Stimulated activated CD4-positive, alpha-beta T cell treated with anti-CD3 and anti-CD28 coated beads, Interleukin-2, amount 100 ng/mL, for 4 hours (primary cell): ENCODE measurements around the gene HIGD2A.
"Not testable (repeated sequence)": the region's sequence is repeated elsewhere in the genome, so short reads cannot be mapped to it uniquely, and the experiment has no call there.

Experiments
- DNase-seq: peaks from one replicate; pipeline ENCODE4 v3.0.0-alpha.2; 2020; ENCODE audit warnings: low read depth

HIGD2A gene

DNA sequence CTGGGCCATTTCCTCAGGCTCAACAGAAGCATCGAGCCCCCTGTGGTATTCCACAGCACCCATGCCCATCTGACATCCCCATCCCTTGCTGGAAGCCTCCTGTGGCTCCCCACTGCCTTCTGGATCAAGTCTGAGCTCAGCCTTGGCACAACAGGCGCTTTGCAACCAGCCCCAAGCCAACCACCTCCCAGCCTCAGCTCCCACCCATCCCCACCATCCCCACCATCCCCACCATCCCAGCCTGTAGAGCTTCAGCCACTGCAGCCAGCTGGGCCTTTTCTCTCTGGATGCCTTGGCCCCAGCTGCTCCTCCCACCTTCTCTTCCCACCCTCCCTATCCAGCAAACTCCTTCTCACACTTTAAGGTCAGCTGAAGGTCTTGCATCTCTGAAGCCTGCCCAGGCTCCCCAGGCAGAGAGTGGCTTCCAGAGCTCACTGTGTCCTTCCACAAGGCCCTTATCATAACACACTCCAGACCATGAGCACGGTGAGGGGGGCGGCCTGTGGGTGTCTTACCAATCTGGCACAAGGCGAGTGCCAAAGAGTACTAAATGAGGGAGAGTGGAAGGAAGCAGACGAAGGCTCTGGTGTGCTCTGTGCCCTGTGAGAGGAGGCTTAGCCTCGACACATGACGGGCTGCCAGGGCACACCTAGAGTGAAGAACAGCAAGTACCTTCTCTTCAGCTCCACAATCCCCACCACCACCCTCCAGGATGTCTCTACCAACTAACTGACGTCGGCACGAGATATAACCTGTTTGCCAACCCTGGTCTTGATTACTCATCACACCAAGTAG lies 6.5 kb downstream of the HIGD2A start:
- no peak for DNase-seq

DNA sequence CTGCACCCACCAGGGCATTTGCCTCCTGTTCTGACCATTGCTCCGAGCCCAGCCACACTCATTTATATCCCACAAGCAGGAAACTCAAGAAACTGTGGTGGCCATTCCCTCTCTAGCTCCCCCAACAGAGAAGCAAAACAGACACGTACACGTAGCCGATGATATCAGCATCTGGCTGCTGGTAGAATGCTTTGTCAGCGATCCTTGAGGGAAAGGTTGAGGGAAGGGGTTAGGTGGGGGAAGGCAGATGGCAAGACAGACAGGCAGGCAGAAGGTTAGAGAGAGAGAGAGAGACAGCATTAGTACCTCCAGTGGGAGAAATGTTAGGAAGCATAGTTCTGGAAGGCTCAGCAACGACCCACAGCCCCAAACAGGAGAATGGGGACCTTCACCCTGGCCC lies 7.8 kb downstream of the HIGD2A start:
- no peak for DNase-seq

DNA sequence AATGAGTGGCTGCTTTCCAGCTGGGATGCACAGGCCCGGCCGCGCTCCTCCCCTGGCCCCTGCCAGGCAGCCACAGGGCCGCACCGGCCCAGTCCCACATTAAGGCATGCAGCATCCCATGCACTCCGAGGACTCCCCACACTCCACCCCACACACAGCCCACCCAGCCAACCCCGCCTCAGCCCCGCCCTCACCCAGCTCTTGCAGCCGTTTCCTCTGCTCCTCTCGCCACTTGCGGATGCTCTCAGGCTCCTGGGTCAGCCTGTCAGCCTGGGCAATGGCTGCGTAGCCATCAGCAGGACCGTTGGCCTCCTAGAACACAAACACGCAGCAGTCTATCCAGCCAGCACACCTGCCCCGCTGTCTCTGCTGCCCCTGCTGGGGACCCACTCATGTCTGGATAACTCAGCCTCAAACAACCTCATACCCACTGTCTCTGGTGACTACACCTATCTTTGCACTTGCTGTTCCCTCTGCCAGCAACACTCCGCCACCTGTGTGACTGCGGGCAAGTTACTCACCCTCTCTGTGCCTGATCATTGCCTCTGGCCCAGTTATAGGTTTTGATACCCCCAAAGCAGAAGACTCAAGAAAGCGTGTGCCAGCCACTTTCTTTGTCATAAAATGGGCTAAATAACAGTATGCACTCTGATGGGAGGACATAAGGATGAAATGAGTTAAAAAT lies 9.3 kb downstream of the HIGD2A start:
- no peak for DNase-seq

DNA sequence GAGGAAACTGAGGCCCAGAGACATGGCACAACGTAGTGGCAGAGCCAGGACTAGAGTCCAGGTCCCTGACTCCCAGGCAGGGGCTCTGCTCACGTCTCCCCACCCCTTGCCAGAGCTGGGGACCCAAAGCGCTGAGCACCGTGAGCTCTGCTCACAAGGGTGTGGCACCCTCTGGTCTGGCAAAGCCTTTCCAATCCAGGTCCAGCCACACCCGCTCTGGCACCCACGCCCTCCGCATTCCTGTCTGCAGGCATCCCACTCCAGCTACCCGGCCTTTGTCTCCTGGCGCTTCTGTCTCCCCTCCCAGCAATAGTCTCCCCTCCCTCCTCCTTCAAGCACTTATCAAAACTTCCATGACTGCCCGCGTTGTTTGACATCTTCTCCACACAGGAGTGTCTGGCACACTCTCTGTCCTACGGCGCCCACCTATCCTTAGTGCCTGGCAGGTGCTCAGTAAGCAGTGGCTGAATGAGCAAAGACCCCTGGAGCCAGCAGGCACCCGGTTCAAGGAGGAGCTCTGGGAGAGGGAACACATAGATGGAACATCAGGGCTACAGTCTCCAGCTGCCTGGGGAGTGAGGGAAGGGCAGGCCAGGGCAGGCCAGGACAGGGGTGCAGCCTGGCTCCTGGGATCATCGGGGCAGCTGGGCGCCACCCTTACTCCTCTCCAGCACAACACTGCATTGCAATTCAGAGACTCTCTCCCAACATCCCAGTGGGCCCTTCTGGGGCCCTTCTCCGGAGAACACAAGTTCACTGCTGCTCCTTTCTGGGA lies 12.0 kb downstream of the HIGD2A start:
- no peak for DNase-seq

DNA sequence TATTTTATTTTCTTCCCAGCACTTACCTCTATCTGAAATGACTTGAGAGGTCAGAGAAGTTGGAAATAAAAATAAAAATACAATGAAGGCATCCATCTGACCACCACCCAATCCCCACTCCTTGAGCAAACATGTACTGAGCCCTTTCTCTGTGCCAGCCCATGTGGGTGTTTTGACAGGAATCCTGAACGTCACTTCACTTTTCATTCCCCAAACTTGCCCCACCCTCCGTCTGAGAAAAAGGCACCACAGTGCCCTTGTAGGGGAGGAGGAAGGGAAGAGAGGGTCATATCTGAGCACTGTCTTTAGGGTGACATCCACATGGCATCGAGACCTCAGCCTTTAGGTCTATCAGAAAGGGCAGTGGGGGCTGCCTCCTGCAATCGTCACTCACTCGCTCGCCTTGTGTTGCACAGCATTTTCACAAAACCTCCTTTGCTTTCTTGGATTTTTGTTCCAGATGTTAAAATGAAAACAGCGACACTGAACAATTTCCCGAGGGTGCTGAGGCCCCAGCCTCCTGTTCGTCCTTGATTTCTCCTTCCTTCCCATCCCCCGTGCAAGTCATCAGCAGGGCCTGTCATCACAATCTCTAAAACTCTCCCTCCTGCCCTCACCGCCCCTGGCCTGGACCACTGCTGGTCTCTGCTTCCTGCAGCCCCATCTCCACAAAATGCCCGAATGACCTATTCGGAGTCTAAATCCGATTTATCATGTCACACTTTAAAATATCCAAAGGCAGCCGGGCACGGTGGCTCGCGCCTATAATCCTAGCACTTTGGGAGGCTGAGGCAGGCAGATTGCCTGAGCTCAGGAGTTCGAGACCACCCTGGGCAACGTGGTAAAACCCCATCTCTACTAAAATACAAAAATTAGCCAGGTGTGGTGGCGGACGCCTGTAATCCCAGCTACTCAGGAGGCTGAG lies 13.0 kb downstream of the HIGD2A start:
- DNase-seq, result no peak

DNA sequence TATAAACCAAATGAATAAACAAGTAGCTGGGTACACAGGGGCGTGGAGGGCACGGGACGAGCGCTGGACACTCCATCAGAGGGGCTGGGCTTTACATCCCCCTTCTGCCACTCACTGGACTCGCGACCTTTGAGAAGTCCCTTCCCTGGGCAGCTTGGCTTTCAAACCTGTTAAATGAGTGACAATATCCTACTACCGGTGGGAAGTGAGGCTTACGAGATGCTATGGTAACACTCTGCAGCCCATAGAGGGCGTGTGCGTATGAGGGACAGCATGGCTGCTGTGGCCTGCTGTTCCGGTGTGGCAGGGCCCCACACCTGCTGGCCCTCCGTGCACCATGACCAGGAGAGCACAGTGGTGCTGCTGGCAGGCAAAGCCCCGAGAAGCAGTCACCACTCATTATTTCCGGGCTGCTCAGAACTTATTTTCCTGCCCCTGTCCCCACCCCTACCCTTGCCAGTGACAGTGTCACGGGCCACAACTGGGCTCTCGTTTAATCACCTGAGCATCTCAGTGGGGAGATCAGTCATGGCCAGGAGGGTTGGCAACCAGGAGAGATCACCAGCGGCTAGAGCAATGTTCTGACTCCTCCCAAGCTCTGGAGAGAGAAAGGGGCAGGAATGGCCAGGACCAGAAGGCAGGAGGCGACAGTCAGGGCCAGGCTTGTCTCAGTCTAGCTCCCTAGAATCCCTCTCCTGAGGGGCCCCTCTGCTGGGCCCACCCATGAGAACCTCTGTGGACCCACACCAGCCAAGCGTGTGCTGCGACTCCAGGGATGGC lies 17.3 kb downstream of the HIGD2A start:
- no peak for DNase-seq

DNA sequence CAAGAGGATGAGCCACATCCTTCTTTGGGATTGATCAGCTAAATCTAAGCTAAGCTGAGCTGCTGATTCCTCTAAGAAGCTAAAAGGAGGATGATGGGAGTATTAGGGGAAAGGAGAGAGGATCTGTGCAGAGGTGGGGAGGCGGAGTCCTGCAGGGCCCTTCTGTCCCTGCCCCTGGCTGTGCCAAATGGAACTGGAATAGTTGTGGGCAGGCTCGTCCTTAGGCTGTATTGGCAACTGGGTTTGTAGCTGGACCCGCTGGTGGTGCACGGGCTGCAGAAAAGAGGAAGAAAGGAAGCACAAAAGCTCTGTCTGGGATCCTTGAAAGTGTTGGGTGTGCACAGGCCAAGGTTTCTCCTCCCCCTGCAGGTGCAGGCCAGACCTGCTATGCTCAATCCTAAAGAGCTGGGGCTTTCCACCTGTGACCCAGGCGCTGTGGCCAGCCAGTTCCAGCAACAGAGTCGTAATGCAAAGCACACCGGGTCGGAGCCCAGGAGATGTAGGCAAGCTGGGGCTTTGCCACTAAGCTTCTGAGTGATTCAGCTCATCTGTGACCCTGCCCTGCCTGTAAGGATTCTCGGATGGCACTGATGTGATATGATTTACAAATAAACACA lies 18.0 kb downstream of the HIGD2A start:
- DNase-seq, result no peak

DNA sequence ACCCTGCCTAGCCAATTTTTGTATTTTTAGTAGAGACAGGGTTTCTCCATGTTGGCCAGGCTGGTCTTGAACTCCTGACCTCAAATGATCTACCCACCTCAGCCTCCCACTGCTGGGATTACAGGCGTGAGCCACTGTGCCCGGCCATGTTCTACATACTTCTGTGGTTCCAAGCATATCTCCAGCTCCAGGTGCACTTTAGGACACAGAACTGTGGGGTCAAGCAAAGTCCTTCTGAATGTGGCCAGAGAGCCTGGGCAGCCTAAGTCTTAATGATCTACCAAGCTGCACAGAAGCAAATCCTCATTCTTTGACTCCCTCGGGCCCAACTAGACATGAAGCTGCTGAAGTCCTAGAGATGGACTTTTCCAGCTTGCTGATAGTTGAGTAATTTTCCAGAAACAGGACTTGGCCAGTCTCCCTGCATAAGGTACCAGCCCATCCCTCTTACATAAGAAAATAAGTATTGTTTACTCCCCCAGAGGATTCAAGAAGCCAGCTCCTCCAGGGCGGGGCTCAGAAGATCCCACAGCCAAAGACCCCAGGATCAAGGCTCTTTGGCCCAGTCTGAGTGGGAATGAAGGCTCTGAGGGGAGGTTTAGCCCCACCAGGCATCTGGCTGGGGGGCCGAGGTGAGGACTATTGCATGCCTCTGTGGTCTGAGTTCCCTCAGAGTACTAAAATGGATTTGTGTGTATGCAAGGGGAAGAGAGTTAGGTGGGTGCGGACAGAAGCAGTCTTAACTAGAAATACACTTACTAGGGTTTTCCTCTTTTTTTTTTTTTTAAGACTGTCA lies 19.1 kb downstream of the HIGD2A start:
- no peak for DNase-seq

DNA sequence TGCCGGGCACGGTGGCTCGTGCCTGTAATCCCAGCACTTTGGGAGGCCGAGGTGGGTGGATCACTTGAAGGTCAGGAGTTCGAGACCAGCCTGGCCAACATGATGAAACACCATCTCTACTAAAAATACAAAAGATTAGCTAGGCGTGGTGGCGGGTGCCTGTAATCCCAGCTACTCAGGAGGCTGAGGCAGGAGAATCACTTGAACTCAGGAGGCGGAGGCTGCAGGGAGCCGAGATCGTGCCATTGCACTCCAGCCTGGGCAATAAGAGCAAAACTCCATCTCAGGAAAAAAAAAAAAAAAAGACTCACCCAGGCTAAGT lies 19.7 kb downstream of the HIGD2A start:
- DNase-seq, result not testable (repeated sequence)

DNA sequence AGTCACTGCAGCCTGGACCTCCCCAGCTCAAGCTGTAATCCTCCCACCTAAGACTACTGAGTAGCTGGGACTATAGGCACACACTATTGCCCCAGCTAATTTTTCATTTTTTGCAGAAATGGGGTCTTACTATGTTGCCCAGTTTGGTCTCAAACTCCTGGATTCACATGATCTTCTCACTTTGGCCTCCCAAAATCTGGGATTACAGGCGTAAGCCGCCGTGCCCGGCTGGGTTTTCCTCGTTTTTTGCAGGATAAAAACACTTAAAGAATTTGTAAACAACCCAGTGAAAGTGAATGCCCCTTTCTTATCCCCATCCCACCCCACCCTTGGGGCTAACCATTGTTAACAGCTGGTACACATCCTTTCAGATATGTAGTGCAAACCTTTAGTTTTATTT lies 20.0 kb downstream of the HIGD2A start:
- no peak for DNase-seq

DNA sequence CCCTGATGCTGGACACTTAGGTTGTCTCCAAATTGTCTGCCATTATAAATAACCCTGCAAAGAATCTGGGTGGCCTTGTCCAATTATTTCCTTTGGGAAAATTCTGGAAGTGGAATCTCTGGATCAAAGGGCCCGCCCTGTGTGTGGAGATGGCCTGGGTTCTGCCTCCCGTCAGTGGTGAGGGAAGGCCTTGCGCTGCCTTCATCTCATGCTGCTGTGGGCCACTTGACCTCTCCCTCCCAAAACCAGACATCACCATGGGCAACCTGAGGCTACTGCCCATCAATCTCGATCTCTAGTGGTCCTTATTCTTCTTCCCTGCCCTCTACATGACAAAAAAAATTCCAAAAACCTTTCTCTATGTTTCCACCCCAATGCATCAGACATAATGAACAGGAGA lies 21.2 kb downstream of the HIGD2A start:
- DNase-seq, result no peak

DNA sequence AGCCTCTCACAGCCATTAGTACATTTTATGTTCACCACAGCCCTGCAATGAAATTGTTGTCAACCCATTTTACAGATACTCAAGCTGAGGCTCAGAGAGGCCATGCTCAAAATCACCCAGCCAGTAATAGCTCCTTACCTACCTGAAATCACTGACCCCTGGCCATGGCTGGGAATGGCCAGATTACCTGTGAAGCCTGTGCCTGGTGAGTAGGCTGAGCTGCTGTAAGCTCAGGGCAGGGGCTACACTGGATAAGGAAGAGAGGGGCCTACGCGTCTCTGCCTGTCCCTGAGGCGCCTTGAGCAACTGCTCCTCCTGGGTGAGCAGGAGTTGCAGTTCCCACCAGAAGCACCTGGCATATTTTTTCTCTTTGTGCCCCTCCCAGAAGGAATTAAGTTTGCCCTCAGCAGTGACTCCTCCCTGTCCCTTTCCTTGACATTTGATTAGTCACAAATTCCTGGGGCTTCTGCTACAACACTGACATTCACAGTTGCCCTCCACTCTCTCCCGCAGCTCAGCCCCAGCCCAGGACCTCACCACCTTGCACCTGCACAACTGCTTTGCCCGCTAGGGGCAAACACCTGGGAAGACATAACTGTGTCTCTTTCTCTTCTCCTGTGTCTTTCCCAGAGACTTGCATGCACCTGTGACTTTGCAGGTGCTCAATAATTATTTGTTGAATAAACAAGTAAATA lies 22.1 kb downstream of the HIGD2A start:
- DNase-seq, result no peak

DNA sequence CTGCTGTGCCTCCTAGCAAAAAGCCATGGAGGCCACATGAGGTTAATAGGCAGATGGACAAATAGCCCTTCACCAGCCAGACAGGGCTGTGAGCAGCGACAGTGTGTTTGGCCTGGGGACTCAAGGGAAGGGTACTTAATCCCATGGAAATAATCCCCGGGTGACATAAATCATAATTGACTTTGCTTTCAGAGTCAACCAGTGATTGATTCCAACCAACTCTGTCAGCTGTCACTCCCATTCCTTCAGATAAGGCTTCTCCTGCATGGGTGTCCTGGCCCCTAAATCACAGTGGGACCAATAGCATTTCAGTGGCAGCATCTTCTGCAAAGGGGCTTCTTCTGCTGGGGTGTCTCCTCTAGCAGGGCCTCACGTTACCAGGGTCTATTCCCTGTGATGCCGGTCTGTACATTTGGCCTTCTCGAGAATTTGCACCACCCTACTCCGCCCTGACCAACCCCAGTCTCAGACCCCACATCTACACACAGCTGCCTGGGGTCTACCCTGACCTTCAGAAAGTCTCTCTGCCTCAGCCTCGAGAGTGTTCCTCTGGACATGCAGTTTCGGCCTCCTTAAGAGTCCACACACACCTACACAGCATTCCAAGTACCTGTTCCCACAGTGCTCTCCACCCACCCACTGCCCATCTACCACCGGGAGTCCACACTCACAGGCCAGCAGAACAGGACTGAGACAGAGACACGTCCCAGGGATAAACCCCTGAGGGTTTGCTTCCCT lies 24.1 kb downstream of the HIGD2A start:
- no peak for DNase-seq

DNA sequence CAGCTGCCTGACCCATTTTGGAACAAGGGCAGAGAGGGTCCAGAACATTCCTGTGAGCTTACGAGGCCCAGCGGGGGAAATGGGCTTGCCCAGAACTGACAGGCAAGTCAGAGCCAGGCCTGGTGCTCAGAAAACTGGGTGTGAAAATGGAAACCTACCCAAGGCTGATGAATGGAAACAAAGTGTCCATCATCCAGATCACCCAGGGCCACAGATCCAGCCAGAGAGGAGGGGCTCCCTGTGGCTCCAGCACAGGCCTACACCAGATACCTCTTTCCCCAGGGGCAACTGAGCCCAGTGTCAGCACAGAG lies 24.7 kb downstream of the HIGD2A start:
- no peak for DNase-seq

DNA sequence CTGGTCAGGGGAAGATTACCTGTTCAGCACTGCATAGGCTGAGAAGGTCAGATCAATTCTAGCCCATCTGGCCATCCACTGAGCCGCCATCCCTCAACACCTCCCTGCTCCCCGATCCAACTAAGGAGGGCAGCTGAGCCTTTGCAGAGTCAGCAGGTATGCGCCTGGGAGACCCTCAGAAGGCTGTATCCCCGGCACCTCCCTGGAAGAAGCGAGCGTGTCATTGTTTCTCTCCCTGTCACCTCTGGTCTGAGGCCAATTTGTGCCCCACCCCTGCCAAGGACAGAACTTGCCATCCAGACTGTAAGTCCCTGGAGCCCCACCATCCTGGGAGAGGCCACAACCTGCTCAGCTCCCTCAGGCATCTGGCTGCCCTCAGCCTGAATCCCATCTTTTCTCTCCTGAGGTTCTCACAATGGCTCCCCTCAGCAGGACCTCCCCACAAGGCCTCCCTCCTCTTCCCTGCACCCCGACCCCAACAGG lies 25.2 kb downstream of the HIGD2A start:
- no peak for DNase-seq

DNA sequence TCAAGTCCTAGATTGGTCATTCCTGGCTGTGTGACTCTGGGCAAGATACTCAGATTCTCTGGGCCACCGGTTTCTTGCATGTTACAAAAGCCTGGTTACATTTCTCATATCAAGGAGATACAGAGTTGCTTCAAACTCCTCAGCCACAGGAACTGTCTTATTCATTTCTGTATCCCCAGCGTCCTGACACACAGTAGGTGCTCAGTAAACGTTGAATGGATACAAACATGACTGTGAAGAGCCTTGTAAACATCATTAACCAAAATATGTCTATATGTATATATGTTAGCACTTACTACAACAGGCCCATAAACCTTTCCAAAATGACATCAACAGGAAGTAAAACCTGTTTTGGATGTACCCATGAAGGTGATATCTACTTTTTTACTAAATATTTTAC lies 26.2 kb downstream of the HIGD2A start:
- DNase-seq, result no peak

DNA sequence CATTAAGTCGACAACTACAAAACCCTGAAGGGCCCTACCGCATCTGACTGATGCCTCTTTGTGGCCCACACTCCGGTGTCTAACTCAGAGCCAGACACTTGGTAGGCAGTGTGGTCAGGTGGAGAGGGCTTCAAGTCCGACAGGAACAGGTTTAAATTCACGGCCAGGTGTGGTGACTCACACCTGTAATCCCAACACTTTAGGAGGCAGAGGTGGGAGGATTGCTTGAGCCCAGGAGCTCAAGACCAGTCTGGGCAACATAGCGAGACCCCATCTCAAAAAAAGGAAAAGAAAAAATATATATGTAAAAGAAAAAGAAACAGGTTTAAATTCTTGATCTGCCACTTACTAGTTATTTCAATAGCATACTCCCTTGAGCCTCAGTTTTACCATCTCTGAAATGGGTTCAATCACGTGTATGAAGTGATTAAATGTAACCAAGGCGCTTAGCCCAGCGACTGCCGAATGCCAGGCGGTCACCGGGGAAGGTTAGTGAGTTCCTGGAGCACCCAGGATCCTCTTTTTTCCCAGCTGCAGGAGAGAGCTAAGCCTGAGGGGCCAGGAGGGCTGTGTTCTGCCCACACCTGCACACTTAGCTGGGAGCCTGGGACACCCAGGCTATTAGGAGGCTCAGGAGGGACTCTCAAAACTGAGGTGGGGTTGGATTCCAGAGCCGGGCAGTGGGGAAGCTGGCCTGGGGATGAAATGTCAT lies 26.8 kb downstream of the HIGD2A start:
- no peak for DNase-seq
